Measurements from ENCODE around the gene PUM2.

Gene PUM2

GRCh38 chr2:20357638-20358389 lies 7.2 kb upstream of the PUM2 start:
- Histone ChIP-seq H3K9ac (no peak overlapping the region), H3K9me3 (ENCODE audit: control insufficient read depth, low read length) (no peaks in the 10 kb centered on the region), H3K4me3 (ENCODE audit: low read depth, low read length) (no peak overlapping the region), H3K4me1 (peaks cover 6% of the 10 kb centered on the region), H3K79me2 (no peaks in the 10 kb centered on the region), H3K4me2 (ENCODE audit: low read length) (no peak overlapping the region), H2AFZ (no peak overlapping the region), H3K36me3 (ENCODE audit: control insufficient read depth, insufficient read depth, low read length) (no peaks in the 10 kb centered on the region), H3K27me3 (ENCODE audit: control insufficient read depth, insufficient read depth, low read length) (no peaks in the 10 kb centered on the region), H3K27ac (no peak overlapping the region)
- TF ChIP-seq CTCF (IDR thresholded peaks at IDR 0.05): no peak

DNA sequence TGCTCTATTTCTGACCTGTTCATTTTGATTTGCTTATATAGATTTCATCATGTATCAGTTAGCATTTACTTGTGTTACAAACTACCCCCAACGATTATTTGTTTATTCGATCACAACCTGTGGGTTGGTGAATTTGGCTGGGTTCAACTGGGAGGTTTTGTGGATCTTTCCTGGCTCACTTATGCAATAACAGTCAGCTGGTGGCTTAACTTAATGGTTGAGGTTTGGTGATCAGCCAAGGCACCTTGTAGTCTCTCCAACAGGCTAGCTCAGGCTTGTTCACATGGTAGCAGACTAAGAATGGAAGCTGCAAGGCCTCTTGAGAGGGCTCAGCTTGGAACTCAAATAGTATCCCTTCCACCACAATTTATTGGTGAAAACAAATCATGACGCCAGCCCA lies 5.4 kb upstream of the PUM2 start:
- H3K9ac ChIP-seq: no peak overlapping the region
- H3K36me3 ChIP-seq (ENCODE audit: control insufficient read depth, insufficient read depth, low read length): no peaks in the 10 kb centered on the region
- TF ChIP-seq CTCF (IDR thresholded peaks at IDR 0.05): no peak
- no peaks in the 10 kb centered on the region for H3K79me2 ChIP-seq
- H3K4me1 ChIP-seq: peaks cover 17% of the 10 kb centered on the region
- H3K4me3 ChIP-seq (ENCODE audit: low read depth, low read length): no peak overlapping the region
- no peaks in the 10 kb centered on the region for H3K27me3 ChIP-seq (ENCODE audit: control insufficient read depth, insufficient read depth, low read length)
- no peak overlapping the region for H3K27ac ChIP-seq
- no peak overlapping the region for H2AFZ ChIP-seq
- no peak overlapping the region for H3K4me2 ChIP-seq (ENCODE audit: low read length)
- no peaks in the 10 kb centered on the region for H3K9me3 ChIP-seq (ENCODE audit: control insufficient read depth, low read length)

DNA sequence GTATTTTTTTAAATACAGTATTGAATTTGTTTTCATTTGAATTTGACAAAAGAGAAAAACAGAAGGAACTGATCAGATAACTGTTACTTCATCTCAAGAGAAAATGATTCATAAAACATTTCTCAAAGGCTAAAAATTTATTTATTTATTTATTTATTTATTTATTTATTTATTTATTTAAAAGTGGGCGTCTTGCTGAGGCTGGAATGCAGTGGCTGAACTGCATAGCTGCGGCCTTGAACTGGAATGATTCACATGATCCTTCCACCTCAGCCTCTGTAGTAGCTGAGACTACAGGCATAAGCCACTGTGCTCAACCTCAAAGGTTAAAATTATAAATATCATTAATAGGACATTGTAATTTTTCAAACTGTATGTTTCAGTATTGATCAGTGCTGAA lies 4.5 kb upstream of the PUM2 start:
- Histone ChIP-seq H3K4me3 (ENCODE audit: low read depth, low read length) (no peak overlapping the region), H3K9ac (no peak overlapping the region), H3K36me3 (ENCODE audit: control insufficient read depth, insufficient read depth, low read length) (no peaks in the 10 kb centered on the region), H3K27ac (no peak overlapping the region), H3K4me1 (peaks cover 17% of the 10 kb centered on the region), H3K9me3 (ENCODE audit: control insufficient read depth, low read length) (no peaks in the 10 kb centered on the region), H3K27me3 (ENCODE audit: control insufficient read depth, insufficient read depth, low read length) (no peaks in the 10 kb centered on the region), H2AFZ (no peak overlapping the region), H3K79me2 (peaks cover 3% of the 10 kb centered on the region), H3K4me2 (ENCODE audit: low read length) (no peak overlapping the region)
- no peak for TF ChIP-seq CTCF (IDR thresholded peaks at IDR 0.05)

DNA sequence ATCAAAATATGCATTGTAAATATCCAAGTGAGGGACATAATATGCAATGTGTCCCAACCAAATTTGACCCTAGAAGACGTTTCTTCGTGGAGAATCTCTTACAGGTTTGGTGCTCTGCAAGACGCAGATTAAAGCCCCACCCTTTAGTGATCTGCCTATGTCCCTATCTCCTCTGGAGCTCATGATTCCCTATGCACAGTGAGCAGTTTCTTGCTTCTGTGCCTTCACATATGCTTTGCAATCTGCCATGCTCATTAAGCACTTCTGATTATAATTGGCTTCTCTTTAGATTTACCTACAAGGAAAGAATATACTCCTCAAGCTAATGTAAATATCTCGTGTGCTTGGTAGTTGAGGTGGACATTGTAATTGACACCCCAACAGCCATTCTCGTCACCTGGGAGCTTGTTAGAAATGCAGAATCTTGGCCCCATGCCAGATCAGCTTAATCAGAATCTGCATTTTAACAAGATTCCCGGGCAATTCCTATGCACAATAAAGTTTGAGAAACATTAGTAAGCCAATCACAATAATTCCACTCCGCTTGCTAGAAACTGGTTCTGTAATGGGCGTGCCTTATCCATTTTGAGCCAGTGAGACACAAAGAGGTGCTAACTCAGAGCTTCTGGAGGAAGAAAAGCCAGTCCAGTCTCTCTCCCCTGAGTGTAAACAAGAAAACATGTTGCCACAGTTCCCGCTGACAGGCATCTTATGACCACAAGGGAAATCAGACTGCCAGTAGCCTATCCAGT lies 2.8 kb upstream of the PUM2 start:
- H3K79me2 ChIP-seq: peaks cover 14% of the 10 kb centered on the region
- H2AFZ ChIP-seq: peak overlapping the region; percentile 68
- no peak overlapping the region for H3K4me3 ChIP-seq (ENCODE audit: low read depth, low read length)
- peaks cover 19% of the 10 kb centered on the region for H3K4me1 ChIP-seq
- no peak overlapping the region for H3K9ac ChIP-seq
- no peaks in the 10 kb centered on the region for H3K27me3 ChIP-seq (ENCODE audit: control insufficient read depth, insufficient read depth, low read length)
- H3K27ac ChIP-seq: peak overlapping the region; percentile 2
- H3K9me3 ChIP-seq (ENCODE audit: control insufficient read depth, low read length): no peaks in the 10 kb centered on the region
- H3K4me2 ChIP-seq (ENCODE audit: low read length): peak overlapping the region; percentile 21
- no peak for TF ChIP-seq CTCF (IDR thresholded peaks at IDR 0.05)
- H3K36me3 ChIP-seq (ENCODE audit: control insufficient read depth, insufficient read depth, low read length): no peaks in the 10 kb centered on the region
